ENCODE results near the gene AMELX. TPM values are rescaled to one million over a fixed set of nuclear protein-coding genes. Genes with fewer than 3 reads are reported as not detected.

Gene AMELX
- total and polyA plus RNA-seq, 3 donors from 2014 or later, result not detected

GRCh38 chrX:11296051-11296450 is 2.8 kb downstream of the AMELX start:
- WGBS, 2 donors, result 77% methylated on average over 5 of the region's 5 CpGs
- no peaks in the 10 kb centered on the region for H3K9me3 ChIP-seq
- no peaks in the 10 kb centered on the region for H3K4me1 ChIP-seq
- no peaks in the 10 kb centered on the region for H3K36me3 ChIP-seq (ENCODE audit: low read depth, missing control alignments)
- H3K27me3 ChIP-seq, result no peaks in the 10 kb centered on the region
- no peak overlapping the region for H3K27ac ChIP-seq
- no peak for DNase-seq
- intact Hi-C loops (cut with DNase I; ENCODE audit: low total_unique reads), result no loop called here
- TF ChIP-seq POLR2A (IDR thresholded peaks at IDR 0.05), result no peak
- TF ChIP-seq CTCF (IDR thresholded peaks at IDR 0.05), result no peak
- H3K4me3 ChIP-seq, result no peak overlapping the region

- no peak overlapping the region for H3K27ac ChIP-seq
- no peaks in the 10 kb centered on the region for H3K36me3 ChIP-seq (ENCODE audit: low read depth, missing control alignments)
- H3K9me3 ChIP-seq, result no peaks in the 10 kb centered on the region
- intact Hi-C loops (cut with DNase I; ENCODE audit: low total_unique reads), result no loop called here
- H3K27me3 ChIP-seq, result no peaks in the 10 kb centered on the region
- DNase-seq, result no peak
- no peak overlapping the region for H3K4me3 ChIP-seq
- TF ChIP-seq POLR2A (IDR thresholded peaks at IDR 0.05), result no peak
- TF ChIP-seq CTCF (IDR thresholded peaks at IDR 0.05), result no peak
- no peaks in the 10 kb centered on the region for H3K4me1 ChIP-seq
- WGBS, 2 donors, result 92 to 97% methylated on average over 6 to 8 of the region's 9 CpGs
These were observed 5.4 kb downstream of the AMELX start for GRCh38 chrX:11298600-11298999.

- DNase-seq, result no peak
- Histone ChIP-seq H3K4me3 (no peak overlapping the region), H3K27ac (no peak overlapping the region), H3K36me3 (ENCODE audit: low read depth, missing control alignments) (no peaks in the 10 kb centered on the region), H3K9me3 (no peaks in the 10 kb centered on the region), H3K27me3 (no peaks in the 10 kb centered on the region), H3K4me1 (no peaks in the 10 kb centered on the region)
- TF ChIP-seq POLR2A (IDR thresholded peaks at IDR 0.05) (no peak), CTCF (IDR thresholded peaks at IDR 0.05) (no peak)
- intact Hi-C loops (cut with DNase I; ENCODE audit: low total_unique reads), result no loop called here
- 68 to 82% methylated on average over 3 to 6 of the region's 6 CpGs for WGBS, 2 donors
These were observed 11.6 kb downstream of the AMELX start for GRCh38 chrX:11304829-11305228.

- Histone ChIP-seq H3K9me3 (no peaks in the 10 kb centered on the region), H3K4me1 (no peaks in the 10 kb centered on the region), H3K27me3 (no peaks in the 10 kb centered on the region), H3K4me3 (no peak overlapping the region), H3K36me3 (ENCODE audit: low read depth, missing control alignments) (no peaks in the 10 kb centered on the region), H3K27ac (no peak overlapping the region)
- intact Hi-C loops (cut with DNase I; ENCODE audit: low total_unique reads), result no loop called here
- TF ChIP-seq CTCF (IDR thresholded peaks at IDR 0.05), result no peak
- TF ChIP-seq POLR2A (IDR thresholded peaks at IDR 0.05), result no peak
- 29% methylated on average over 1 of the region's 1 CpG; no CpG with 5 or more reads in 1 of the 2 donors for WGBS, 2 donors
- DNase-seq, result peak; percentile 23
These were observed 12.4 kb downstream of the AMELX start for GRCh38 chrX:11305641-11306040.

GRCh38 chrX:11309220-11309619 is 16.0 kb downstream of the AMELX start:
- 74 to 79% methylated on average over 5 of the region's 5 CpGs for WGBS, 2 donors
- H3K27ac ChIP-seq, result no peak overlapping the region
- H3K9me3 ChIP-seq, result no peaks in the 10 kb centered on the region
- no peak overlapping the region for H3K4me3 ChIP-seq
- intact Hi-C loops (cut with DNase I; ENCODE audit: low total_unique reads), result no loop called here
- no peaks in the 10 kb centered on the region for H3K27me3 ChIP-seq
- DNase-seq, result no peak
- TF ChIP-seq CTCF (IDR thresholded peaks at IDR 0.05) (no peak), POLR2A (IDR thresholded peaks at IDR 0.05) (no peak)
- no peaks in the 10 kb centered on the region for H3K36me3 ChIP-seq (ENCODE audit: low read depth, missing control alignments)
- H3K4me1 ChIP-seq, result no peaks in the 10 kb centered on the region
